Embryonic facial prominence (tissue), 1 donor: Measurements from ENCODE around the gene DENND5A.
"Not testable (repeated sequence)": the region's sequence is repeated elsewhere in the genome, so short reads cannot be mapped to it uniquely, and the experiment has no call there.

ENCODE experiments used
- DNase-seq: peaks from one replicate; pipeline ENCODE4 v3.0.0-alpha.2; 2016; ENCODE audit errors: extremely low spot score

The DENND5A gene

DNA sequence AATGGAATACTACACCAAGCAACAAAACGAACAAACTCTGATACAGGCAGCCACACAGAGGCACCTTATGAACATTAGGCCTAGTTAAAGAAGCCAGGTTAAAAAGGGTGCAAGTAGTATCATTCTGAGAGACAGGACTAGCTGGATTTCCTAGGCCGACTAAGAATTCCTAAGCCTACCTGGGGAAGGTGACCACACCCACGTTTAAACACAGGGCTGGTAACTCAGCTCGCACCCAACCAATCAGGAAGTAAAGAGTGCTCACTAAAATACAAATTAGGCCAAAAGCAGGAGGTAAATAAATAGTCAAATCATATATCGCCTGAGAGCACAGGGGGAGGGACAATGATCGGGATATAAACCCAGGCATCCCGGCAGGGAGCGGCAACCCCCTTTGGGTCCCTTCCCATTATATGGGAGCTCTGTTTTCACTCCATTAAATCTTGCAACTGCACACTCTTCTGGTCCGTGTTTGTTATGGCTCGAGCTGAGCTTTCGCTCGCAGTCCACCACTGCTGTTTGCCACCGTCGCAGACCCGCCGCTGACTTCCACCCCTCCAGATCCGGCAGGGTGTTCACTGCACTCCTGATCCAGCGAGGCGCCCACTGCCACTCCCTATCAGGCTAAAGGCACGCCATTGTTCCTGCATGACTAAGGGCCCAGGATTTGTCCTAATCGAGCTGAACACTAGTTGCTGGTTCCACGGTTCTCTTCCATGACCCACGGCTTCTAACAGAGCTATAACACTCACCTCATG is 167.8 kb downstream of the DENND5A start:
- DNase-seq = not testable (repeated sequence)

DNA sequence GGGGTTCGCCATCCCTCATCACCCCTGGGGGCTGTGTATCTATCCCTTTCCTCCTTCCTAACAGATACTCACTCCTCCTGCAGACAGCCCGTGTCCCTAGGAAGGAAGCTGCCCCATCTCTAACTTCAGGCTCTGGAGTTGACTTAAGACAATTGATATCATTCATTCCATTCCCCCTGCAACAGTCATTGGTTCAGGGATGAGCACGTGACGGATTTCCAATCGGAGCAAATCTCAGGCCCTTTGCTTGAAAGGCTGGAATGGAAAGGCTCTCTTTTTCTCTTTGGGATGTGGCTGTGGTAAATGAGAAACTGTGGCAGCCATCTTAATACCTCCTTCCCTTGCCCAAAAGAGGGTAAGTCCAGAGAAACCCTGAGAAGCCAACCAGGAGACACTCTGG is 168.7 kb downstream of the DENND5A start:
- no peak for DNase-seq

- no peak for DNase-seq
These were observed 169.7 kb downstream of the DENND5A start for GRCh38 chr11:9095421-9095820.

GRCh38 chr11:9094420-9094819 is 170.7 kb downstream of the DENND5A start:
- DNase-seq = no peak

DNA sequence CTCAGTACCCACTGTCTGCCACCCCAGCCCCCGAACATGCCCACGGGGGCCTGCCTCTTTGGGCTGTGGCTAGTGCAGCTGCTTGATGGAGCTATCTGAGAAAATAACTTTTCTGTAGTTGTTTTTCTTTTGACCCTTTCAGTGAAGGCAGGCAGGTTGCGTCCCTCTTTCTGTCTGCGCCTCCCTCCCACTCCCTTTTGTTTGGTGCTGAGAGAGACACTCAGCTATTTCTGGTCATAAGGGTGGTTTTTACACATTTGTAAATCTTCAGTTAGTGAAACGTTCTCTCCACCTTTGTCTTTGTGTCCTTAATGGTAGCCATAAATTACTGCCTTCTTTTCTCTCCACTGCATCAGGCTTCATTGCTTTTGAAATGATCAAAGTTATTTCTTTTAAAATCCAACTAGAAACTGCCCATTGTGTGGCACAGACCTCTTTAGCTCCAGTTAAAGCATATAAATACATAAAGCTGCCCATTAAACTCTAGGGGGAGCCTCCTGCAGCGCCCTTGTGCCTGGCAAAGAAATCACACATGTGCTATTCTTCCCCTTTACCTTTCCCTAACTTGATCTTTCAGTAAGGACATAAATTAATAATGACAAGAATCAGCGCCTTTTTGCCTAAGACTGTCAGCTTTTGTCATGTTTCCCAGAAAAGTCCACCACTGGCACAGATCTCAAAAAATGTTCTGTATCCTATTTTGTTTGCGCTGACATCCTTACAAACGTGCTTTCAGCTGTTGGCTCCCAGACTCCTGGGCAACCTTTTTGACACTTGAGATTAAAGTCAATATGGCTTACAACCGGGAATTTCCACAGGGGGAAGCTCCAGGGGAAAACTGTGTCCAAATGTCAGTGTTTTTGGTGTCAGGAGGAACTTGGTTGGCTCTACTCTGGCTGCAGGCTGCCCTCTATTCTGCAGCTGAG is 172.0 kb downstream of the DENND5A start:
- no peak for DNase-seq

DNA sequence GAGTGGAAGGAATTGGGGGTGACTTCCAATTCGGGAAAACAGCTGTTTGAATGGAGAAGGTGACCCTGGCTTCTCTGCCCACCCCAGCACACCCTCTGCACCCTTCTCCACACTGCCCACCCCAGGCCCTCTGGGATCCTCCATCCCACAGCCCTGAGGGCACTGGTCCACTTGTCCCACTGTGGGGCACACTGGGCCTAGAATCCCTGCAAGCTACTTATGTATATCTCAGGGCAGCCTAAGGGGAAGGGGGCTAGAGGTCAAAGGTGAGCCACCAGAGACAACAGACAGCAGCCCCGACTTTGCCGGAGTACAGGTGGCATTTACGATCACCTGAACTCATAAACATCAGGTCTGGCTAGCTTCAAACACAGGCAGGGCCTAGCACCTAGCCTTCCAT is 173.1 kb downstream of the DENND5A start:
- no peak for DNase-seq

DNA sequence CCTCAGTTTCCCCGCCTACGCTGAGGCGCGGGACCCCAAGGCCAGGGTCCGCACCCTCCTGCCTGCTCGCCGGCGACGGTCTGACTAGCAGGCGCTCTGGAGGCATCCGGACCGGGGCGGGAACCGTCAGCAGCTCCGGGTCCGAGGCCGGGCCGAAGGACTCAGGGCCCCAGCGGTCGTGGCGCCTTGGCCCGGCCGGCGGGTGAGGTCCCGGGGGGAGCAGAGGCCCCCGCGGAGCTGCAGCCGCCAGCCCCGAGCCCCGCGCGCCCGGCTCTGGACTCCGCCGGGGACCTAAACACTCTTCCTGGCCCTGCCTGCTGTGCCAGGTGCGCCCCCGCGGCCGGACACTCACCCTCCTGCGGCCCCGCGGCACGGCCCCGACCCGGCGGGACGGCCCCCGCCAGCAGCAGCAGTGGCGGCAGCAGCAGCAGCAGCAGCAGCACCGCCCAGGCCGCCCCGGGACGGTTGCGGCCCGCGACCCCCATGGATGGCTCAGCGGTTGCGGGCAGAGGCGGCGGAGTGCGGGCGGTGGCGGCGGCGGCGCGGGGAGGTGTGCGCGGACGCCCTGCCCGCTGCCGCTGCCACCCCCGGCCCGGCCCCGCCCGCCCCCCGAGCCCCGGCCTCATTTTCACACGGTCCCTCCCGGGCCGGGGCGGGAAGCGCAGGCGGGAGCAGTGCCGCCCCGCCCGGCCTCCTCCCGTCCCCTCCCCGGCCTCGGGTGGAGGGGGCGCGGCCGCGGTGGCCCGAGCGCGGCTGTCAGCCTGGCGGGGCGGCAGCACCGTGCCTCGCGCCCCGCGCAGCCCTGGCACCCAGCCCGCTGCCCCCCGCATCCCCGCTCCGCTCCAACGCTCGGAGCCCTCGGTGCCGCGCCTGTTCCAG is 173.9 kb downstream of the DENND5A start, which contains the start of gene SCUBE2:
SCUBE2 (minus strand) TSS at position 556 of the 879 bp plus-strand sequence; CDS start at position 485, 71 bp downstream.
- no peak for DNase-seq

- no peak for DNase-seq
These were observed 174.6 kb downstream of the DENND5A start for GRCh38 chr11:9090488-9091043.

- no peak for DNase-seq
These were observed 175.5 kb downstream of the DENND5A start for GRCh38 chr11:9089636-9090035.

- DNase-seq = no peak
These were observed 176.1 kb downstream of the DENND5A start for GRCh38 chr11:9089061-9089460.
